Karpas-422 (cell line): ENCODE results near the gene PLCXD3. TPM values are rescaled to one million over a fixed set of nuclear protein-coding genes. Genes with fewer than 3 reads are reported as not detected.

ENCODE experiments used
- DNase-seq: peaks from one replicate; pipeline ENCODE4 v3.0.0-alpha.2; 2015
- H2AFZ ChIP-seq: fragments of 200-600 bp; sonication (generic); 2 replicates; pipeline ENCODE4 v1.6.1; 2014; ENCODE audit warnings: antibody characterized with exemption, low read length, mixed read lengths
- H3K27ac ChIP-seq: fragments of 200-600 bp; sonication (generic); 2 replicates; pipeline ENCODE4 v1.5.1; 2014; ENCODE audit warnings: mild to moderate bottlenecking, low read length, moderate library complexity
- H3K27me3 ChIP-seq: fragments of 200-600 bp; sonication (generic); 2 replicates; pipeline ENCODE4 v1.6.1; 2014; ENCODE audit warnings: low read length, mixed read lengths
- H3K36me3 ChIP-seq: fragments of 200-600 bp; sonication (generic); 2 replicates; pipeline ENCODE4 v1.6.1; 2014; ENCODE audit warnings: low read length, mixed read lengths; ENCODE audit not compliant: insufficient read depth
- H3K4me1 ChIP-seq: fragments of 200-600 bp; sonication (generic); 2 replicates; pipeline ENCODE4 v1.6.1; 2014; ENCODE audit warnings: mild to moderate bottlenecking, low read length, mixed read lengths
- H3K4me2 ChIP-seq: fragments of 200-600 bp; sonication (generic); 2 replicates; pipeline ENCODE4 v1.6.1; 2014; ENCODE audit warnings: low read length, low read depth, mild to moderate bottlenecking; ENCODE audit not compliant: poor library complexity, severe bottlenecking
- H3K4me3 ChIP-seq: fragments of 200-600 bp; sonication (generic); 2 replicates; pipeline ENCODE4 v1.5.1; 2014; ENCODE audit warnings: mild to moderate bottlenecking, antibody characterized with exemption, low read length, mixed read lengths
- H3K79me2 ChIP-seq: fragments of 200-600 bp; sonication (generic); 2 replicates; pipeline ENCODE4 v1.6.1; 2014; ENCODE audit warnings: mild to moderate bottlenecking, low read length, mixed read lengths
- H3K9ac ChIP-seq: fragments of 200-600 bp; sonication (generic); 2 replicates; pipeline ENCODE4 v1.6.0; 2014; ENCODE audit warnings: low read length
- H3K9me2 ChIP-seq: fragments of 200-600 bp; sonication (generic), shearing (Covaris generic); replicated peaks from 2 replicates; pipeline ENCODE4 v1.6.0; 2014; ENCODE audit warnings: mild to moderate bottlenecking, low read length, moderate library complexity; ENCODE audit not compliant: insufficient read depth
- H3K9me3 ChIP-seq: fragments of 300-700, 200-600 bp; sonication (generic); 2 replicates; pipeline ENCODE4 v1.6.1; 2014; ENCODE audit warnings: low read length, mixed read lengths
- H4K20me1 ChIP-seq: fragments of 200-600 bp; sonication (generic); 2 replicates; pipeline ENCODE4 v1.6.1; 2014; ENCODE audit warnings: mild to moderate bottlenecking, antibody characterized with exemption, low read length, low read depth; ENCODE audit not compliant: insufficient read depth
- total RNA-seq: library from RNA; depleted of rRNA; stranded (reverse); fragments of >200 nt; shearing (Covaris generic); gene quantifications from 2 replicates; pipeline ENCODE4 v1.2.3, GENCODE V29; 2014; ENCODE audit warnings: low replicate concordance

Gene PLCXD3
- total RNA-seq, 1 experiment from 2014 or later: not detected

DNA sequence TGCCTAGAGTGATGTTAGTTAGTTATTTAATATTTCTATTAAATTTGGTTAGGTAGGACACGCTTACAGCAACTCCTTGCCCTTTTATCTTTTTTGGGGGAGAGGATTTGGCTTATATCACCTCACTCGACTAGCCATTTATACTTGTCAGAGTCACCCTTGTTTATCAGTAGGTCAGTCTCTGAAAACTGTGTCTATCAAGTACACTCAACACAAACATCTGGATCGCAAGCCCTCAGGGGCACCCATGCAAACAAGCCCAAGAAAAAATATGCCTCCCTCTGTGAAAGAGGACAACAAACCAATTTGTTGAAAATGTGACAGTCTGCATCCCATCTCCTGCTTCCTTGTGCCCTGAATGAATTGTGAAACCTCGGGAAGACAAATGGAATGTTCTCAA, 139.9 kb downstream of the PLCXD3 start:
- Histone ChIP-seq H3K9ac (no peak overlapping the region), H3K27ac (no peak overlapping the region), H3K4me3 (no peak overlapping the region), H3K36me3 (no peaks in the 10 kb centered on the region), H2AFZ (no peak overlapping the region), H3K4me1 (no peaks in the 10 kb centered on the region), H4K20me1 (no peaks in the 10 kb centered on the region), H3K9me3 (no peaks in the 10 kb centered on the region), H3K79me2 (no peaks in the 10 kb centered on the region), H3K9me2 (no peaks in the 10 kb centered on the region; the same call in 1 of the 2 replicates), H3K4me2 (no peak overlapping the region), H3K27me3 (no peaks in the 10 kb centered on the region)
- no peak for DNase-seq

GRCh38 chr5:41369799-41370198, 140.6 kb downstream of the PLCXD3 start:
- no peaks in the 10 kb centered on the region for H3K36me3 ChIP-seq
- DNase-seq: no peak
- H3K4me2 ChIP-seq: no peak overlapping the region
- H3K9ac ChIP-seq: no peak overlapping the region
- no peaks in the 10 kb centered on the region for H3K4me1 ChIP-seq
- no peaks in the 10 kb centered on the region for H3K9me3 ChIP-seq
- no peak overlapping the region for H2AFZ ChIP-seq
- H3K27me3 ChIP-seq: no peaks in the 10 kb centered on the region
- no peaks in the 10 kb centered on the region; the same call in 1 of the 2 replicates for H3K9me2 ChIP-seq
- no peak overlapping the region for H3K27ac ChIP-seq
- H3K79me2 ChIP-seq: no peaks in the 10 kb centered on the region
- no peaks in the 10 kb centered on the region for H4K20me1 ChIP-seq
- H3K4me3 ChIP-seq: no peak overlapping the region

DNA sequence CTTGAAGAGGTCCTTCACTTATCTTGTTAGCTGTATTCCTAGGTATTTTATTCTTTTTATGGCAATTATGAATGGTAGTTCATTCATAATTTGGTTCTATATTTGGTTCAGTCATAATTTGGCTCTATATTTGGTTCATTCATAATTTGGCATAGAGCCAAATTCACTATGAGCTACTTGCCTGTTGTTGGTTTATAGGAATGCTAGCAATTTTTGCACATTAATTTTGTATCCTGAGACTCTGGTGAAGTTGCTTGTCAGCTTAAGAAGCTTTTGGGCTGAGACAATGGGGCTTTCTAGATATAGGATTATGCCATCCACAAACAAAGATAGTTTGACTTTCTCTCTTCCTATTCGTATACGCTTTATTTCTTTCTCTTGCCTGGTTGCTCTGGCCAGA, 142.2 kb downstream of the PLCXD3 start:
- no peaks in the 10 kb centered on the region for H3K4me1 ChIP-seq
- H3K27ac ChIP-seq: no peak overlapping the region
- H3K79me2 ChIP-seq: no peaks in the 10 kb centered on the region
- DNase-seq: no peak
- no peaks in the 10 kb centered on the region for H3K9me3 ChIP-seq
- no peak overlapping the region for H3K4me2 ChIP-seq
- H3K4me3 ChIP-seq: no peak overlapping the region
- no peaks in the 10 kb centered on the region for H3K36me3 ChIP-seq
- no peak overlapping the region for H3K9ac ChIP-seq
- H2AFZ ChIP-seq: no peak overlapping the region
- H4K20me1 ChIP-seq: no peaks in the 10 kb centered on the region
- no peaks in the 10 kb centered on the region; the same call in 1 of the 2 replicates for H3K9me2 ChIP-seq
- H3K27me3 ChIP-seq: no peaks in the 10 kb centered on the region

DNA sequence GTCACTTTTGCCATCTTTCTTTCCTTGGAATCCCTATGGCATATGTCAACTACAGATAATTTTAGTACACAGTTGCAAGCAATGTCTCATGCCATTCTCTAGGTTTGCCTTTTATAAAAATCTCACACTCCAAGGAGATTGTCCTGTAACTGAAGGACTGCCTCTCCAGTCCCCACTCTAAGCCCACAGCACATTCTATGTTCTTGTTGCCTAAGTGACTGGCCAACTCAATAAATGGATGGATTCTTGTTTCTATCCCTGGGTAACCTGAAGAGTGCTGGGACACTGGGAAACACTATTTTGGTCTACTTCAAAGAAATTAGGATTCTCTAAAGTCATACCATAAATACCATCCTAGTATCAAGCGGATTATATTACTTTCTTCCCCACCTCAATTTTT, 145.0 kb downstream of the PLCXD3 start:
- Histone ChIP-seq H3K27me3 (no peaks in the 10 kb centered on the region), H3K4me2 (no peak overlapping the region), H3K4me1 (no peaks in the 10 kb centered on the region), H3K9me2 (no peaks in the 10 kb centered on the region; the same call in 1 of the 2 replicates), H3K79me2 (no peaks in the 10 kb centered on the region), H2AFZ (no peak overlapping the region), H3K4me3 (no peak overlapping the region), H3K36me3 (no peaks in the 10 kb centered on the region), H3K9ac (no peak overlapping the region), H4K20me1 (no peaks in the 10 kb centered on the region), H3K27ac (no peak overlapping the region), H3K9me3 (no peaks in the 10 kb centered on the region)
- DNase-seq: no peak

GRCh38 chr5:41364346-41364745, 146.1 kb downstream of the PLCXD3 start:
- no peaks in the 10 kb centered on the region for H3K4me1 ChIP-seq
- H3K4me2 ChIP-seq: no peak overlapping the region
- H3K27me3 ChIP-seq: no peaks in the 10 kb centered on the region
- no peak overlapping the region for H2AFZ ChIP-seq
- H3K9ac ChIP-seq: no peak overlapping the region
- H4K20me1 ChIP-seq: no peaks in the 10 kb centered on the region
- H3K79me2 ChIP-seq: no peaks in the 10 kb centered on the region
- DNase-seq: no peak
- no peaks in the 10 kb centered on the region for H3K36me3 ChIP-seq
- no peak overlapping the region for H3K4me3 ChIP-seq
- no peaks in the 10 kb centered on the region; the same call in 1 of the 2 replicates for H3K9me2 ChIP-seq
- no peaks in the 10 kb centered on the region for H3K9me3 ChIP-seq
- no peak overlapping the region for H3K27ac ChIP-seq

- H3K9me2 ChIP-seq: no peaks in the 10 kb centered on the region
- DNase-seq: no peak
- no peak overlapping the region for H3K4me3 ChIP-seq
- H3K4me2 ChIP-seq: no peak overlapping the region
- H3K4me1 ChIP-seq: no peaks in the 10 kb centered on the region
- no peak overlapping the region for H3K9ac ChIP-seq
- H3K27me3 ChIP-seq: no peaks in the 10 kb centered on the region
- H3K27ac ChIP-seq: no peak overlapping the region
- no peaks in the 10 kb centered on the region for H3K9me3 ChIP-seq
- no peaks in the 10 kb centered on the region for H3K79me2 ChIP-seq
- no peaks in the 10 kb centered on the region for H3K36me3 ChIP-seq
- no peak overlapping the region for H2AFZ ChIP-seq
- H4K20me1 ChIP-seq: no peaks in the 10 kb centered on the region
These were observed 146.9 kb downstream of the PLCXD3 start for GRCh38 chr5:41363343-41363986.

- Histone ChIP-seq H3K9me3 (no peaks in the 10 kb centered on the region), H4K20me1 (no peaks in the 10 kb centered on the region), H3K9ac (no peak overlapping the region), H3K36me3 (no peaks in the 10 kb centered on the region), H3K27me3 (no peaks in the 10 kb centered on the region), H3K27ac (no peak overlapping the region), H2AFZ (no peak overlapping the region), H3K9me2 (no peaks in the 10 kb centered on the region), H3K4me3 (no peak overlapping the region), H3K4me2 (no peak overlapping the region), H3K79me2 (no peaks in the 10 kb centered on the region), H3K4me1 (no peaks in the 10 kb centered on the region)
- DNase-seq: no peak
These were observed 153.6 kb downstream of the PLCXD3 start for GRCh38 chr5:41356786-41357185.

DNA sequence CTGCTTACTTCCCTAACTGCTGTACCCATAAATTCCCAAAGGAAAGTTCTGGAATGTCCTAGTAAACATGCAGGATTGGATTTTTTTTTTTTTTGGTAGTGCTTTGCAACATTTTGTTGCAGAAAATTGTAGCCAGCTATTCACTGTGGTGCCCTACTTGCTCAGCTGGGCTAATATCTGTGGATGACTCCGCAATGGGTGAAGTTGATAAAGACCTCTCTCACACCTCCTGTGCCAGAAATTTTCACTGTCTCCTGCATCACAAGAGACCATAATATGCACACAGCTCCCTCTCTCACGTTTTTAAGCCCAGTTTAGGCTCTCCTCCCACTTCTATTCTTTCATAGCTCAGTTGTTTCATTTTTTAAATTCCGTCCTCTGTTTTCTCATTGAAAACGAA, 160.6 kb downstream of the PLCXD3 start:
- Histone ChIP-seq H3K4me3 (no peak overlapping the region), H3K4me1 (no peaks in the 10 kb centered on the region), H3K36me3 (no peaks in the 10 kb centered on the region), H3K27ac (no peak overlapping the region), H3K9me3 (no peaks in the 10 kb centered on the region), H3K9ac (no peak overlapping the region), H4K20me1 (no peaks in the 10 kb centered on the region), H3K4me2 (no peak overlapping the region), H3K79me2 (no peaks in the 10 kb centered on the region), H3K27me3 (no peaks in the 10 kb centered on the region), H3K9me2 (no peaks in the 10 kb centered on the region), H2AFZ (no peak overlapping the region)
- no peak for DNase-seq
